DOHH2 (cell line): ENCODE data around the gene THBS2.

Source experiments
- H3F3A ChIP-seq: fragments of 200-600 bp; sonication (generic), shearing (Covaris generic); 2 replicates; pipeline ENCODE4 v1.6.0; 2016; ENCODE audit warnings: antibody characterized with exemption, mild to moderate bottlenecking; ENCODE audit not compliant: control insufficient read depth, insufficient read depth
- H3K27ac ChIP-seq: fragments of 200-600 bp; sonication (generic); 2 replicates; pipeline ENCODE4 v1.5.1; 2014; ENCODE audit warnings: low read depth, mild to moderate bottlenecking, low read length, moderate library complexity
- H3K27me3 ChIP-seq: fragments of 200-600 bp; sonication (generic); 2 replicates; pipeline ENCODE4 v1.6.1; 2014; ENCODE audit warnings: mild to moderate bottlenecking, low read length, mixed read lengths; ENCODE audit not compliant: control insufficient read depth
- H3K36me3 ChIP-seq: fragments of 200-600 bp; sonication (generic); 2 replicates; pipeline ENCODE4 v1.6.1; 2014; ENCODE audit warnings: mild to moderate bottlenecking, low read length, moderate library complexity, mixed read lengths; ENCODE audit not compliant: control insufficient read depth
- H3K4me1 ChIP-seq: fragments of 200-600 bp; sonication (generic); 2 replicates; pipeline ENCODE4 v1.6.1; 2014; ENCODE audit warnings: mild to moderate bottlenecking, low read length, mixed read lengths; ENCODE audit not compliant: control insufficient read depth
- H3K4me2 ChIP-seq: fragments of 200-600 bp; sonication (generic); 2 replicates; pipeline ENCODE4 v1.6.0; 2014; ENCODE audit warnings: mild to moderate bottlenecking, low read length, moderate library complexity
- H3K4me3 ChIP-seq: fragments of 200-600 bp; sonication (generic); 2 replicates; pipeline ENCODE4 v1.5.1; 2014; ENCODE audit warnings: mild to moderate bottlenecking, low read length, mixed read lengths
- H3K79me2 ChIP-seq: fragments of 200-600 bp; sonication (generic); 2 replicates; pipeline ENCODE4 v1.6.1; 2014; ENCODE audit warnings: mild to moderate bottlenecking, low read length, mixed read lengths; ENCODE audit not compliant: control insufficient read depth
- H3K9me2 ChIP-seq: fragments of 200-600 bp; sonication (generic); replicated peaks from 2 replicates; pipeline ENCODE4 v1.6.1; 2014; ENCODE audit warnings: mild to moderate bottlenecking, low read length, mixed read lengths; ENCODE audit not compliant: control insufficient read depth
- H3K9me3 ChIP-seq: fragments of 200-600 bp; sonication (generic); 2 replicates; pipeline ENCODE4 v1.6.1; 2014; ENCODE audit warnings: antibody characterized with exemption, low read length, mixed read lengths; ENCODE audit not compliant: control insufficient read depth, insufficient read depth
- H4K20me1 ChIP-seq: fragments of 200-600 bp; sonication (generic); 2 replicates; pipeline ENCODE4 v1.6.0; 2014; ENCODE audit warnings: low read depth, mild to moderate bottlenecking, antibody characterized with exemption, low read length, moderate library complexity; ENCODE audit not compliant: control insufficient read depth, insufficient read depth
- CTCF ChIP-seq: fragments of 200-600 bp; sonication (generic); IDR thresholded peaks from one replicate; pipeline ENCODE4 v1.5.1; 2014; ENCODE audit warnings: antibody characterized with exemption, mild to moderate bottlenecking, low read depth, low read length; ENCODE audit not compliant: poor library complexity, severe bottlenecking
- EZH2phosphoT487 ChIP-seq: fragments of 200-600 bp; sonication (generic); IDR thresholded peaks from 2 replicates; pipeline ENCODE4 v1.6.1; 2017; ENCODE audit warnings: borderline replicate concordance, mild to moderate bottlenecking, antibody characterized with exemption, low read length, moderate library complexity, mixed read lengths

Gene THBS2

GRCh38 chr6:169236988-169237387 lies 16.7 kb downstream of the THBS2 start:
- H3K9me3 ChIP-seq: peaks cover 39% of the 10 kb centered on the region
- H3K4me3 ChIP-seq: no peak overlapping the region
- H3K27ac ChIP-seq: no peak overlapping the region
- H3K27me3 ChIP-seq: no peaks in the 10 kb centered on the region
- no peaks in the 10 kb centered on the region for H3K36me3 ChIP-seq
- H3K4me2 ChIP-seq: no peak overlapping the region
- H3F3A ChIP-seq: no peaks in the 10 kb centered on the region
- no peaks in the 10 kb centered on the region for H4K20me1 ChIP-seq
- H3K79me2 ChIP-seq: no peaks in the 10 kb centered on the region
- TF ChIP-seq EZH2phosphoT487: no peak
- H3K4me1 ChIP-seq: no peaks in the 10 kb centered on the region
- H3K9me2 ChIP-seq: no peaks in the 10 kb centered on the region

DNA sequence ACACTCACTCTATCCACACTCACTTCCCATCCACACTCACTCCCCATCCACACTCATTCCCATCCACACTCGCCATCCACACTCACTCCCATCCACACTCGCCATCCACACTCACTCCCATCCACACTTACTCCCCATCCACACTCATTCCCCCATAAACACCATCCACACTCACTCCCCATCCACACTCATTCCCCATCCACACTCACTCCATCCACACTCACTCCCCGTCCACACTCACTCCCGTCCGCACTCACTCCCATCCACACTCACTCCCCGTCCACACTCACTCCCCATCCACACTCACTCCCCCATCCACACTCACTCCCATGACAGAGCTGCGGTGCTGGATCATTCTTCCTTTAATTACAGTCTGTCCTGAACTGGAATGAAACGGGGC lies 17.1 kb downstream of the THBS2 start:
- no peaks in the 10 kb centered on the region for H3K27me3 ChIP-seq
- no peak for TF ChIP-seq EZH2phosphoT487
- TF ChIP-seq CTCF: no peak
- H3K4me2 ChIP-seq: no peak overlapping the region

GRCh38 chr6:169235286-169235685 lies 18.4 kb downstream of the THBS2 start:
- Histone ChIP-seq H3K27me3 (no peaks in the 10 kb centered on the region), H3K4me3 (no peak overlapping the region), H3F3A (no peaks in the 10 kb centered on the region), H3K36me3 (no peaks in the 10 kb centered on the region), H4K20me1 (no peaks in the 10 kb centered on the region), H3K9me2 (no peaks in the 10 kb centered on the region), H3K79me2 (no peaks in the 10 kb centered on the region), H3K9me3 (peaks cover 42% of the 10 kb centered on the region), H3K27ac (no peak overlapping the region), H3K4me1 (no peaks in the 10 kb centered on the region), H3K4me2 (no peak overlapping the region)
- TF ChIP-seq CTCF (no peak), EZH2phosphoT487 (no peak)

More for the DNA sequence above, 17.1 kb downstream of the THBS2 start:
- H4K20me1 ChIP-seq: no peaks in the 10 kb centered on the region
- H3K9me3 ChIP-seq: peaks cover 39% of the 10 kb centered on the region
- H3K79me2 ChIP-seq: no peaks in the 10 kb centered on the region
- no peak overlapping the region for H3K4me3 ChIP-seq
- no peak overlapping the region for H3K27ac ChIP-seq
- H3F3A ChIP-seq: no peaks in the 10 kb centered on the region
- no peaks in the 10 kb centered on the region for H3K4me1 ChIP-seq
- H3K9me2 ChIP-seq: no peaks in the 10 kb centered on the region
- no peaks in the 10 kb centered on the region for H3K36me3 ChIP-seq

- Histone ChIP-seq H3K36me3 (no peaks in the 10 kb centered on the region), H3K27ac (no peak overlapping the region), H3K9me3 (peaks cover 42% of the 10 kb centered on the region), H3K4me3 (no peak overlapping the region), H4K20me1 (no peaks in the 10 kb centered on the region), H3K4me1 (no peaks in the 10 kb centered on the region), H3K79me2 (no peaks in the 10 kb centered on the region), H3K4me2 (no peak overlapping the region), H3K9me2 (no peaks in the 10 kb centered on the region), H3K27me3 (no peaks in the 10 kb centered on the region), H3F3A (no peaks in the 10 kb centered on the region)
- TF ChIP-seq EZH2phosphoT487 (no peak), CTCF (no peak)
Observed at GRCh38 chr6:169234634-169235033, 19.0 kb downstream of the THBS2 start.
